Type B pancreatic cell (in vitro differentiated cells): ENCODE measurements around the gene GOLGA1. TPM values are rescaled to one million over a fixed set of nuclear protein-coding genes. Genes with fewer than 3 reads are reported as not detected.

ENCODE experiments used
- DNase-seq: peaks from one replicate; pipeline ENCODE4 v3.0.0; 2021; ENCODE audit warnings: mixed read lengths; ENCODE audit not compliant: unreplicated experiment; ENCODE audit errors: extremely low spot score
- H3K27ac Mint-ChIP-seq: 2 replicates; pipeline ENCODE4 v1.8.0; 2021; ENCODE audit warnings: mild to moderate bottlenecking, mixed read lengths
- H3K27me3 Mint-ChIP-seq: 2 replicates; pipeline ENCODE4 v1.8.0; 2021; ENCODE audit warnings: mixed read lengths
- H3K36me3 Mint-ChIP-seq: 2 replicates; pipeline ENCODE4 v1.8.0; 2021; ENCODE audit warnings: mixed read lengths
- H3K4me1 Mint-ChIP-seq: one replicate; pipeline ENCODE4 v1.8.0; 2021; ENCODE audit warnings: mixed read lengths; ENCODE audit not compliant: unreplicated experiment
- H3K4me3 Mint-ChIP-seq: 2 replicates; pipeline ENCODE4 v1.8.0; 2021; ENCODE audit warnings: mild to moderate bottlenecking, mixed read lengths
- H3K9me3 Mint-ChIP-seq: 2 replicates; pipeline ENCODE4 v1.8.0; 2021; ENCODE audit warnings: mixed read lengths
- CTCF ChIP-seq: fragments of 200-600 bp; sonication (generic); conservative IDR thresholded peaks from 2 replicates; pipeline ENCODE4 v1.5.0; 2021; ENCODE audit warnings: antibody characterized with exemption, mild to moderate bottlenecking
- total RNA-seq: library from RNA; stranded (reverse); gene quantifications from 2 replicates; pipeline ENCODE4 v1.2.1, GENCODE V29; 2021; ENCODE audit warnings: low replicate concordance

The GOLGA1 gene
- total RNA-seq, 1 donor from 2014 or later: 18.4 TPM

GRCh38 chr9:124911766-124912165 is 29.1 kb downstream of the GOLGA1 start:
- no peak overlapping the region for H3K4me3 Mint-ChIP-seq
- TF ChIP-seq CTCF: no peak
- H3K36me3 Mint-ChIP-seq: peaks cover 25% of the 10 kb centered on the region
- H3K27ac Mint-ChIP-seq: no peak overlapping the region
- H3K27me3 Mint-ChIP-seq: no peaks in the 10 kb centered on the region
- no peaks in the 10 kb centered on the region for H3K4me1 Mint-ChIP-seq
- no peak for DNase-seq
- no peaks in the 10 kb centered on the region for H3K9me3 Mint-ChIP-seq

DNA sequence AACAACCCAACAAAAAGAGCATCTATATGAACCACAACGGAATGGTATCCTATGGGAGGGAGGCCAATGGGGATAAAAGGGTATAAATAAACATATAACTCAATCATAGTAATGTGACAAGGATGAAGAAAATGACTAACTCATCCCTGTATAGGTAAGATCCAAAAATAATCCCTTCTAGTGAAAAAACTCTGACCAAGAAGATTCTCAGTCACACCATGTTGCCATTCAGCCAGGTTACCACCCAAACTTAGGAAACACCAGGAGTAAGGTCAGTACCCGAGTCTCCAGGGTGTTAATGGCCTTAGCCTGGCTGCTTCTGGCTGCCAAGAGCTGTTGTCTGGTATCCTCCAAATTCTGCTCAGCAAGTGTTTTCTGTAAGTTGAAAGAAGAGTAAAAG is 32.8 kb downstream of the GOLGA1 start:
- Mint-ChIP-seq H3K4me1 (no peaks in the 10 kb centered on the region), H3K9me3 (no peaks in the 10 kb centered on the region), H3K36me3 (peaks cover 20% of the 10 kb centered on the region), H3K27me3 (no peaks in the 10 kb centered on the region), H3K4me3 (no peak overlapping the region), H3K27ac (no peak overlapping the region)
- TF ChIP-seq CTCF: no peak
- no peak for DNase-seq

GRCh38 chr9:124906966-124907365 is 33.9 kb downstream of the GOLGA1 start:
- Mint-ChIP-seq H3K9me3 (no peaks in the 10 kb centered on the region), H3K4me1 (no peaks in the 10 kb centered on the region), H3K36me3 (peaks cover 20% of the 10 kb centered on the region), H3K27me3 (no peaks in the 10 kb centered on the region), H3K27ac (no peak overlapping the region), H3K4me3 (no peak overlapping the region)
- no peak for TF ChIP-seq CTCF
- DNase-seq: no peak

GRCh38 chr9:124899845-124900244 is 41.0 kb downstream of the GOLGA1 start:
- Mint-ChIP-seq H3K36me3 (peaks cover 10% of the 10 kb centered on the region), H3K9me3 (no peaks in the 10 kb centered on the region), H3K4me1 (no peaks in the 10 kb centered on the region), H3K27me3 (no peaks in the 10 kb centered on the region), H3K4me3 (no peak overlapping the region), H3K27ac (no peak overlapping the region)
- no peak for DNase-seq
- no peak for TF ChIP-seq CTCF

DNA sequence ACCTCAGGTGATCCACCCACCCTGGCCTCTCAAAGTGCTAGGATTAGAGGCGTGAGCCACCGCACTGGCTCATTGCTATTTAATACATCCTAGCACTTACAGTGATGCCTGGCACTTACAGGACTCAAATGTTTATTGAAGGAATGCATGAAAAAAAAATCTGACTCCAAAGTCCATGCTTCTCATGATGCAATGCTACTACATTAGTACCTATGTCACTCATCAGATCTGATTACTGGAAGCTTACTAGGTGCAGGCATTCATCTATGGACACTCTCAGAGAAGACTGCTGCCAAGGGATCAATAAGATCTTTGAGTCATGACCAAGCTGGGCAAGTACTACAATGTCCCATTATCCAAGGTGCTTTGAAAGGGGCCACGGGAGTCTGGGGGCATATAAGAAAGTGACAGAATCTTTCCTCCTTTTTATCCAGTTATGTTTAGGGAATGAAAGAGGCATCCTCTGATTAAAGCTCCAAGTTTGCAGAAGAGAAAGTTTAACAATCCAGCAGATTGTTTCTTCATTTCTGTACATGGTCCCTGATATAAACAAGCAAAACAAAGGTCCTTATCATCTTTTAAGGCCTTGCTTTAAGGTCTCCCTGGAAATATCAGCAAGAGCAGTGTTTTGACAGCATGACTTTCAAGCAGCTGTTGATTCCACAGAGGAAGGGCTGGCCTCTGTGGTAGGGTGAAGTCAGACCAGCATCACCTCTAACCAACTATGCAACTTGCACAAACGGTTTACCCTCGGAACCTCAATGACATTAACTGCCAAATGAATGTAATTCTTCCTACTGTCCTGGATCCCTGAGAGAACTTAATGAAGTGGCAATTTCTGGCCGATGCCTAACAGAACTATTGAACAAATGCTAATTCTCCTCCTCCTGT is 43.1 kb downstream of the GOLGA1 start:
- Mint-ChIP-seq H3K27ac (no peak overlapping the region), H3K36me3 (peaks cover 4% of the 10 kb centered on the region), H3K4me3 (no peak overlapping the region), H3K27me3 (no peaks in the 10 kb centered on the region), H3K4me1 (no peaks in the 10 kb centered on the region), H3K9me3 (no peaks in the 10 kb centered on the region)
- DNase-seq: no peak
- TF ChIP-seq CTCF: no peak
